Endothelial cell of umbilical vein (primary cell): ENCODE results near the gene ATP9B. TPM values are rescaled to one million over a fixed set of nuclear protein-coding genes. Genes with fewer than 3 reads are reported as not detected.

ENCODE experiments used
- BruUV-seq: library from RNA; stranded (reverse); fragments of 400-500 nt; replicated peaks from 2 replicates; lab custom pipeline; 2021; lab: Mats Ljungman, UMichigan
- CTCF ChIA-PET: fragments of 300-600, 350-600 bp; sonication (Branson Sonifier 250); formaldehyde crosslinking; loops from one replicate; lab custom pipeline; 2021; ENCODE audit warnings: antibody characterized with exemption, inconsistent platforms; lab: Charles Lee
- POLR2A ChIA-PET: fragments of 300-600, 350-600 bp; sonication (Branson Sonifier 250); formaldehyde crosslinking; loops from one replicate; lab custom pipeline; 2021; ENCODE audit warnings: antibody characterized with exemption, inconsistent platforms; lab: Charles Lee
- DNase-seq: peaks from one replicate; pipeline ENCODE4 v3.0.0-alpha.2; 2011; ENCODE audit warnings: low read depth, low spot score
- FAIRE-seq: peaks from 2 replicates; lab custom pipeline; 2011; peaks lifted over from hg19 to GRCh38; lab: Jason Lieb, UNC
- H2AFZ ChIP-seq: 2 replicates; pipeline ENCODE4 v1.6.0; 2012; ENCODE audit warnings: low read depth, low read length, control low read depth, inconsistent platforms
- H3K27ac ChIP-seq: 2 replicates; pipeline ENCODE4 v1.5.1; 2011; ENCODE audit warnings: low read depth, mild to moderate bottlenecking, control low read depth, low read length, moderate library complexity; ENCODE audit not compliant: insufficient read depth
- H3K27me3 ChIP-seq, 2 experiments: 2 replicates each; pipeline versions ENCODE4 v1.6.0 to v1.6.1; 2011; ENCODE audit warnings: low read length in 2 of 2, mixed read lengths in 1 of 2; ENCODE audit not compliant: control insufficient read depth in 2 of 2, insufficient read depth in 2 of 2
- H3K36me3 ChIP-seq, 2 experiments: 2 replicates in 1 of 2; 3 replicates in 1 of 2; pipeline ENCODE4 v1.5.1; 2011; ENCODE audit warnings: low read length in 2 of 2, mild to moderate bottlenecking in 1 of 2, moderate library complexity in 1 of 2; ENCODE audit not compliant: control insufficient read depth in 2 of 2, insufficient read depth in 2 of 2; ENCODE audit errors: extremely low read depth in 1 of 2
- H3K4me1 ChIP-seq: 3 replicates; pipeline ENCODE4 v1.5.1; 2011; ENCODE audit warnings: mild to moderate bottlenecking, low read length; ENCODE audit not compliant: control insufficient read depth, insufficient read depth; ENCODE audit errors: extremely low read depth
- H3K4me2 ChIP-seq: 2 replicates; pipeline ENCODE4 v1.6.1; 2011; ENCODE audit warnings: low read length, control low read depth, mixed read lengths; ENCODE audit not compliant: insufficient read depth
- H3K4me3 ChIP-seq, 3 experiments: fragments of 200-600 bp in 1 of 3; sonication (generic), shearing (Covaris generic) in 1 of 3; replicated peaks in 1 of 3; 2 replicates each; pipeline ENCODE4 v1.5.1; 2011 to 2016; ENCODE audit warnings: control low read depth in 3 of 3, low read length in 3 of 3, mild to moderate bottlenecking in 2 of 3, inconsistent platforms in 1 of 3, low read depth in 1 of 3, moderate library complexity in 1 of 3; ENCODE audit not compliant: insufficient read depth in 1 of 3
- H3K79me2 ChIP-seq: 2 replicates; pipeline ENCODE4 v1.6.0; 2012; ENCODE audit warnings: low read length, inconsistent platforms; ENCODE audit not compliant: control insufficient read depth, insufficient read depth
- H3K9ac ChIP-seq: replicated peaks from 2 replicates; pipeline ENCODE3; 2011; ENCODE audit warnings: low read length, control low read depth; ENCODE audit not compliant: insufficient read depth; ENCODE audit errors: extremely low read depth
- H3K9me1 ChIP-seq: replicated peaks from 3 replicates; pipeline ENCODE4 v1.6.0; 2011; ENCODE audit warnings: mild to moderate bottlenecking, low read length; ENCODE audit not compliant: control insufficient read depth, insufficient read depth; ENCODE audit errors: extremely low read depth
- H3K9me3 ChIP-seq: replicated peaks from 2 replicates; pipeline ENCODE4 v1.5.1; 2012; ENCODE audit warnings: low read length, inconsistent platforms; ENCODE audit not compliant: control insufficient read depth, insufficient read depth
- H4K20me1 ChIP-seq: replicated peaks from 2 replicates; pipeline ENCODE3; 2011; ENCODE audit warnings: mild to moderate bottlenecking, low read length; ENCODE audit not compliant: control insufficient read depth, insufficient read depth; ENCODE audit errors: extremely low read depth
- EZH2 ChIP-seq: IDR thresholded peaks from 2 replicates; pipeline ENCODE4 v1.6.1; 2012; ENCODE audit warnings: borderline replicate concordance, low read depth, mild to moderate bottlenecking, moderate library complexity, low read length, inconsistent platforms; ENCODE audit not compliant: severe bottlenecking
- FOS ChIP-seq: IDR thresholded peaks from 2 replicates; pipeline ENCODE4 v1.6.1; 2011; ENCODE audit warnings: mild to moderate bottlenecking, low read length, moderate library complexity, borderline replicate concordance; ENCODE audit not compliant: insufficient read depth
- GATA2 ChIP-seq: IDR thresholded peaks from 2 replicates; pipeline ENCODE4 v1.7.0; 2011; ENCODE audit warnings: low read depth, mild to moderate bottlenecking, moderate library complexity, mixed read lengths, low read length; ENCODE audit not compliant: insufficient read length, insufficient read depth
- JUN ChIP-seq: IDR thresholded peaks from 2 replicates; pipeline ENCODE4 v1.6.1; 2011; ENCODE audit warnings: borderline replicate concordance, low read depth; ENCODE audit not compliant: insufficient read length, insufficient read depth
- MYC ChIP-seq: IDR thresholded peaks from one replicate; pipeline ENCODE4 v1.6.1; 2011; ENCODE audit warnings: mild to moderate bottlenecking, low read depth, low read length
- POLR2A ChIP-seq: IDR thresholded peaks from 2 replicates; pipeline ENCODE4 v1.6.1; 2012; ENCODE audit warnings: low read depth, mild to moderate bottlenecking, control low read depth, low read length
- POLR2AphosphoS5 ChIP-seq: IDR thresholded peaks from 2 replicates; pipeline ENCODE4 v1.6.1; 2012; ENCODE audit warnings: low read depth, mild to moderate bottlenecking, control low read depth, low read length, moderate library complexity; ENCODE audit not compliant: insufficient read depth
- dilution Hi-C: fragments of 300-500 bp; cut with MboI; formaldehyde crosslinking; loops from one replicate; pipeline ENCODE4 v1.15.0; 2019; ENCODE audit warnings: low sequenced_read_pairs; ENCODE audit not compliant: extremely low pct_ligation_motif_present
- intact Hi-C: fragments of 100-400 bp; cut with micrococcal nuclease; formaldehyde crosslinking; loops from one replicate; pipeline ENCODE4 v1.10.0; 2022
- polyA plus RNA-seq, 4 experiments: library from polyadenylated mRNA; depleted of rRNA in 3 of 4; stranded (reverse) in 3 of 4; unstranded in 1 of 4; fragments of >200 nt; gene quantifications; 2 replicates each; pipeline versions ENCODE4 v1.2.1 to v1.2.3, GENCODE V29; 2011 to 2012; ENCODE audit warnings: missing spikeins in 1 of 4
- total RNA-seq: library from RNA; stranded (reverse); gene quantifications from 2 replicates; pipeline ENCODE4 v1.2.3, GENCODE V29; 2021
- TF ChIP-seq, protein P1 (sequence below), 2 donors: IDR thresholded peaks; 1 replicate in 1 of 2; 2 replicates in 1 of 2; pipeline ENCODE4 v1.5.1; 2011; ENCODE audit warnings: low read length in 2 of 2, mild to moderate bottlenecking in 2 of 2, moderate library complexity in 2 of 2, control low read depth in 1 of 2, inconsistent platforms in 1 of 2, low read depth in 1 of 2; ENCODE audit not compliant: insufficient read depth in 1 of 2; ENCODE audit errors: extremely low read depth in 1 of 2
- TF ChIP-seq, protein P2 (sequence below): IDR thresholded peaks from 2 replicates; pipeline ENCODE4 v1.6.1; 2011; ENCODE audit not compliant: insufficient read depth, insufficient read length

The ATP9B gene
- total and polyA plus RNA-seq, 2 donors (not counting 3 experiments of a cell fraction or from before 2014, with no cell fraction given), result 14.6 to 18.2 TPM

DNA sequence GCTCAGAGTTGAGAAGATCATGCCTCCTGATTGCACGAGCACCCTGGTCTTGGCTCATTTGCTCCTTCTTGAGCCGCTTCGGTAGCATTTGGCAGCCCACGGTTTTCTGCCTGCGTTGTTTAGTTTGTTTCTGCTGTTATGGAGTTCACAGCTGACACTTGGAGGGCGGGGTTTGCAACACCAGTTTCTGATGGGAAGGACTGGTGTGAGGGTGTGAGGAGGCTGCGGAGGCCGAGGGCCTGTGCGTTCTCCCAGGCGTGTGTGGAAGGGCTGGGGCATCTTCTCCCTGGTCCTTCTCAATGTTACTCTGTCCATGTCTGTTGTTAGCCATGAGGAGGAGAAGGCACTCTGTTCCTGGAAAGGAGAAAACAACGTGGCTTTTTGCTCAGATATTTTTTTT lies 349.4 kb downstream of the ATP9B start:
- Histone ChIP-seq H2AFZ (no peak overlapping the region), H3K9me3 (no peaks in the 10 kb centered on the region), H3K36me3 (peaks cover 5 to 22% of the 10 kb centered on the region in 2 experiments), H3K4me1 (no peaks in the 10 kb centered on the region), H4K20me1 (no peaks in the 10 kb centered on the region), H3K9ac (no peak overlapping the region), H3K9me1 (no peaks in the 10 kb centered on the region), H3K79me2 (peaks cover 4% of the 10 kb centered on the region), H3K4me3 (no peak overlapping the region), H3K27me3 (no peaks in the 10 kb centered on the region), H3K4me2 (no peak overlapping the region), H3K27ac (no peak overlapping the region)
- ChIA-PET POLR2A (no interaction called here), CTCF (interaction anchor here (1.4 kb wide), 1 partner anchor 15 kb away, joined by 4 read pairs; no protein-coding TSS in a partner anchor)
- no TSS peak for BruUV-seq
- DNase-seq (no peak), FAIRE-seq (no peak)
- TF ChIP-seq, protein P1, sequence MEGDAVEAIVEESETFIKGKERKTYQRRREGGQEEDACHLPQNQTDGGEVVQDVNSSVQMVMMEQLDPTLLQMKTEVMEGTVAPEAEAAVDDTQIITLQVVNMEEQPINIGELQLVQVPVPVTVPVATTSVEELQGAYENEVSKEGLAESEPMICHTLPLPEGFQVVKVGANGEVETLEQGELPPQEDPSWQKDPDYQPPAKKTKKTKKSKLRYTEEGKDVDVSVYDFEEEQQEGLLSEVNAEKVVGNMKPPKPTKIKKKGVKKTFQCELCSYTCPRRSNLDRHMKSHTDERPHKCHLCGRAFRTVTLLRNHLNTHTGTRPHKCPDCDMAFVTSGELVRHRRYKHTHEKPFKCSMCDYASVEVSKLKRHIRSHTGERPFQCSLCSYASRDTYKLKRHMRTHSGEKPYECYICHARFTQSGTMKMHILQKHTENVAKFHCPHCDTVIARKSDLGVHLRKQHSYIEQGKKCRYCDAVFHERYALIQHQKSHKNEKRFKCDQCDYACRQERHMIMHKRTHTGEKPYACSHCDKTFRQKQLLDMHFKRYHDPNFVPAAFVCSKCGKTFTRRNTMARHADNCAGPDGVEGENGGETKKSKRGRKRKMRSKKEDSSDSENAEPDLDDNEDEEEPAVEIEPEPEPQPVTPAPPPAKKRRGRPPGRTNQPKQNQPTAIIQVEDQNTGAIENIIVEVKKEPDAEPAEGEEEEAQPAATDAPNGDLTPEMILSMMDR (IDR thresholded peaks at IDR 0.05; ENCODE audit: extremely low read depth in 1 of 2, insufficient read depth in 1 of 2, low read depth in 1 of 2, low read length in 2 of 2), result no peak
- TF ChIP-seq POLR2AphosphoS5 (no peak), FOS (no peak), MYC (no peak), JUN (no peak), POLR2A (no peak), GATA2 (no peak), EZH2 (no peak)
- TF ChIP-seq, protein P2, sequence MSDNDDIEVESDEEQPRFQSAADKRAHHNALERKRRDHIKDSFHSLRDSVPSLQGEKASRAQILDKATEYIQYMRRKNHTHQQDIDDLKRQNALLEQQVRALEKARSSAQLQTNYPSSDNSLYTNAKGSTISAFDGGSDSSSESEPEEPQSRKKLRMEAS, result no peak
- intact Hi-C loops, result no loop called here
- dilution Hi-C loops, result no loop called here
